EH (cell line): Measurements from ENCODE around the gene GPR15LG.

Experiments used
- DNase-seq: peaks from one replicate; pipeline ENCODE4 v3.0.0-alpha.2; 2015; ENCODE audit warnings: low read depth

The GPR15LG gene

DNA sequence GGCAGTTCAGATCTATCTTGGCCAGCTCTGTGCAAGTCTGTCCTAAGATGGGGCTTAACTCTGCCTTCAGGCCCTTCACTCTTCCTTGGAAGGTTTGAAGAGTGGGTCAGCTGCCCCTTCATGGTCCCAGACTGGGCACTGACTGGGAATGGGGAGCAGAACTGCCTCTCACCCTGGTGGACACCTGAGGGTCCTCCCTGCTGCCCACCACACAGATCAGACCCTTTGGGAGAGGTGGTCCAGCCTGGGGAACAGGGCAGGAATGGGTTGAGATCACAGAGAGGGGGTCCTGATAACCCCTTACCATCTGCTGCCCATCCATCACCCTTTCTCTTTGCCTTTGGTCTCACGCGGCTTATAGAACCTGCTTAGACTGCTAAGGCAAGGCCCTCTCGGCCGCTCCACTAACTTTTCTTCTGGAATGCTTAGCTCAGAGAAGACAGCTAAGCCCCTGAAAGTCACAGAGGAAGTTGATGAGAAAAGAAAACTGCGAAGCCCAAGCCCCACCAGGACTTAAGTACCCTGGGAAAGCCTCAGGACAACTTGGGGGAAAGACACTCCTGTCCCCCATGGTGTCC, 20.3 kb downstream of the GPR15LG start:
- no peak for DNase-seq

DNA sequence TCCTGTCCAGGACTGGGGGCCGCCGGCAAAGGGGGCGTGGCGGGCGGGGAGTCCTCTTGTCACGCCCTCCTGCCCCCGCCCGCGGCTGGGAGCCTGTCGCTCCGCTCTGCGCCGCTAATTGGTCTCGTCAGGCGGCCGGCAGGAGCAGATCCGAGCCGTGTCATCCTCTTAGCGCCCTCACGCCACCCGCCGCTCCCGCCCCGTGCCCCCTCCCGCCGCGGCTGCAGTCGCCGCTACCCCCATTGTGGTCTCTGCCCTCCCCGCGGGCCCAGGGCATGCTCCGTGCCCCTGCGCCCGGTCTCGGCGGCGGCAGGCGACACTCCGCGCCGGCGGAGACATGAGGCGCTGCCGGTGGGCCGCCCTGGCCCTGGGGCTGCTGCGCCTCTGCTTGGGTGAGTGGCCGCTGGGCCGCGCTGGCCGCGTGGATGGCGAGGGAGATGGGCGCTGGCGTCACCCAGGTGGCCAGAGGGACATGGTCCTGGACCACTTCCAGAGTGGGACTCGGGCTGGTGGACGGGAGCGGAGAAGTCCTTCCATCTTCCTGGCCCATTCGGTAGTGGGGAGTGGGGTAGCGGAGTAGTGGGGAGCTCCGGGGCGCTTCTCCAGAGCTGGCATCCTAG, 20.9 kb downstream of the GPR15LG start, which contains the start of gene CDHR1:
Gene CDHR1 (plus strand): TSS at position 114 of the 620 bp plus-strand sequence. CDS start 224 bp downstream, at position 338.
- peak; percentile 29 for DNase-seq

DNA sequence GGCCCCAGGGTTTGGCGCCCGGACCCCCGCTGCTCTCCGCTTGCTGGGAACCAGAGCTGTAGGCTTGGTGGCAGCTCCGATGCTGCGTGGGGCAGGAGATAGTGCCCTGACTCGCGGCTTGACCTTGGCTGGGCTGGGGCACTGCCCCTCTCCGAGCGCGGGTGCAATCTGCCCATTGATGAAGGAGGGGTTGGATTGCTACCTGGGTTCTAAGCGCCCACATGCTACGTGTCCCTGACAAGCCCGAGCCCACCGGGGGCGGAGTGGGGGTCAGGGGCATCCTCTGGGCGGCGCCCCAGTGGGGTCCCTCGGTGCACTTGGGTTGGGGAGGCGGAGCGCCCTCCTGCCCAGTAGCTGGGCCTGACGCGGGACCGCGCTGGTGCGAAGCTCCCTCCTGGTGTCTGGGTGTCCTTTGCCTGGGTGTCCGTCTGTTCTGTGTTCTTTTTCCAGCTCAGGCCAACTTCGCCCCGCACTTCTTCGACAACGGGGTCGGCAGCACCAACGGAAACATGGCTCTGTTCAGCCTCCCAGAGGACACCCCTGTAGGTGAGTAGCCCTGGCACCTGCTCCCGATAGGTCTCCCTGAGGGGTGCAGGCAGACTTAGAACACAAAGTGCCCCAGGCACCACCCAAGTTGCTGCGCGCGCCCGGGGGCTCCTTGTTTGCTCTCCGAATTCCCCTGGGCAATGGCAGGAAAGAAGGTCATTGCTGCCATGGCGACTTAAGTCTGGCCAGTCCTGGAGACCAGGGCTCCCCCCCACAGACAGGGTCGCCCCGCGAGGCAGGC, 21.6 kb downstream of the GPR15LG start:
- DNase-seq, result no peak

DNA sequence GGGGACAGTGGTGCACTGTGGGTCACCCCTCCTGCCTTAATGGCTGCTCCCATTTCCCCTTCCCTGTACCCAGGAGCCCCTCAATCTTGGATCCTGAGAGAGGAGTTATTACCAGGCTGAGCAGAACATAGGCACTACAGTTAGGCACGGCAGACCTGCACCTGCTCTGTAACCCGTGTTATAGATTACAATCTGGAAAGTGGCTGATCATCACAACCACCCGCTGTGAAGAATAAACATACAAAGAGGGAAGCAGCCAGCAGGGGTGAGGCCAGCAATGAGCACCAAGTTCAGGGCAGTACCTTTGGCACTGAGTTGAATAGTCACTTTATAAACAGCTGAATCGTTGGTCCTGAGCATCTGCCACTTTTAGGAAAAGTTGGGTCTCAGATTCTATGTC, 22.5 kb downstream of the GPR15LG start:
- no peak for DNase-seq

DNA sequence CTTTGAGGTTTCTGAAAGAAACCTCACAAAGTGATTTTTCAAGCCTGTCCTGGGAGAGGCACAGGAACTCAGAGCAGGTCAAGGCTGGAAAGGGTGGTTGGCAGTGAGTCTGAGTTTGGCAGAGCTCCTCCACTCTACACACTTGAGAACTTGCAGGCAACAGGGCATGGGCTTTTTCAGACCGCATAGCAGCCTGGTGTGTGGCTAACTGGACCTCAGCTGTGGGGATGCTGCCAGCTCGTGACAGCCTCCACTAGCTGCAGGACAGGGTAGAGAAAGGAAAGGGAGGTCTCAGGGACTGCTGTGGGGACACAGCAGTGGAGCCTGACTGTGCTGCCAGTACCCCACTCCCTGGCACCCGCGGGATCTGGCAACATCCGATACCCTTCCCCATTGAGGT, 23.3 kb downstream of the GPR15LG start:
- DNase-seq, result no peak

DNA sequence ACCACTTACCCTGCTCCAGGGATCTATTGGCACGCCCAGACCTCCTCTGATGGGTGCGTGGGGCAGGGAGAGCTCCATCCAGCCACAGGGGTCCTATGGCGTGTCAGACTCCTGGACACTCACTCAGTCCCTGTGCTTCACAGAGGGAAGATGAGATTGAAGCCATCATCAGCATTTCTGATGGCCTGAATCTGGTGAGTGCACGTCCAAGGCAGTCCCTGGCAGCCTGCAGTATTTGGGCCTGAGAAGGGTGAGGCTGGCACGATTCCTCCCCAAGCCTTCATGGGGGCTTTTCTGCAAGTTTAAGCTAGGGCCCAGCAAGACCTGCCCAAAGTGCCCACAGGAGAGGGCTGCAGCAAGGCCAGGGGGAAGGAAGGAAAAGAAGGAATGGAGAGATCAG, 24.0 kb downstream of the GPR15LG start:
- no peak for DNase-seq

DNA sequence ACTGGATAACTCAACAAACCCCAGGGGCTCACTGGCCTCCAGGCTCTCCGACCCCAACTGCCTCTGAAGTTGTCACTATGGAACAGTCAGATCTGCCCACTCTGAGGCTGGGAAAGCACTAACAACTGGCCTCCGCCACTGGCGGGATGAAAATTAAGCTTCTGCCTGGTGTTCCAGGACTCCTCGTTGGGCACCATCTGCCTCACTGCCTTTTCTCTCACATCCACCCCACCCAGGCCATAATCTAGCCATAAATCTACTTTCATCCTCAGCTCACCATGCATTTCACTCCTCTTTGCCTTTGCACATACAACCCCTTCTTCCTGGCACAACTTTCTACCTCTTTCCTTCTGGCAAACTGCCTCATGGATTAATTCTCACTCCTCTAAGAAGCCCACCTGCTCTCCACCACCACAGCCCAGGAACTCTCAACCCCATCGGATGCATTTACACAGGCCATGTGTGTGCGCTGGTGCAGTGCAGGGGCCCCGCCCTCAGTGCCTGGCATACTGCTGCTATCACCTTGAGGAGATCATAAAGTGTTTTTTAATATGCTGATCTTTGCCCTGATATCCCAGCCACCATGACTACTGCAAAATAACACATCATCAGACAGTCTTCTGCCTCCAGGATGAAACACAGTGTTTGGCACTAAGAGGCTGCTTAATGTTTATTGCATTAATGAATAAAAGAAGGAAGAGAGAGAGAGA, 24.8 kb downstream of the GPR15LG start:
- no peak for DNase-seq

DNA sequence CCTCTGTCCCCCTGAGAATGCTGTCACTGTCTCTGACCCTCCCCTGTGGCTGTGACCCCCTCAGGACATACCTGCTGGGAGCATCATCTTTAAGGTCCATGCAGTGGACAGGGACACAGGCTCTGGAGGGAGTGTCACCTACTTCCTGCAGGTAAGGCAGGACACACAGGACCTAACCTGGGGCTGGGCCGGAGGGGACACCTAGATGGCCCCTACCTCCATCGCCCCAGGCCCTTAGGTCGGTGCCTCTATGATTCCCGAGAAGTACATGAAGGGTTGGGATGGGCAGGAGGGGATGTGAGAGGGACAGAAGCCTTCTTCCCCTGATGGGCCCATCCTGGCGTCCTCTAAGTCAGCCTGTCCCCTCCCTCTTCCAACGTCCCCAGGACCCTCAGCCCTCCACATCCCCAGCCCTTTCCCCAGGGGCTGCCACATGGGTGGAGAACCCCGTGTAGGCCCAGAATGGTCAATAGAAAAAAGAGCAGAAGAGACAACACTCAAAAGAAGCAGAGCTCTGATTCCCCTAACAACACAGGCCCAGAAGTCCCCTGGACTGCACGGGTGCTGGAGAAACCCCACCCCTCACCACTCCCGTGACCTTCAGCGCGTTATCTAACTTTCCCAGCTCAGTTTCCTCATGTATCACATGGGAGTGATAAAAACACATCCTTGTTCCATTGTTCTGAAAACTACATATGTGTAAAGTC, 27.1 kb downstream of the GPR15LG start:
- DNase-seq, result no peak

DNA sequence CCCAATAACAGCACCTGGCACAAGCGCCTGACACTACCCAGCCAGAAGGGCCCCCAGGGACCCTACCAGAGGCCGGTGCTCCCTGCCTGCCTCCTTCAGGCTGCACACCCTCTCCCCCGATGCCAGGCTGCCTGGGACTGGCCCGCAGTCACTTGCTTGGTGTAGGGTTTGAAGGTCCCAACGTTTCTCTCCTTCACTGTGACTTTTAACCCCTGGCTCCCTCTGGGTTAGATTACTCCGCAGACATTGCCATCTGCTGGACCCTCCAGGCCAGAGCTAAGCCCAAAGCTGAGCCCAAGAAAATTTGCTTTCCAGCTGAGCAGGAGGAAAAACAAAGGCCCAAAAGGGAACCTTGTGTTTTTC, 27.6 kb downstream of the GPR15LG start:
- DNase-seq, result no peak

DNA sequence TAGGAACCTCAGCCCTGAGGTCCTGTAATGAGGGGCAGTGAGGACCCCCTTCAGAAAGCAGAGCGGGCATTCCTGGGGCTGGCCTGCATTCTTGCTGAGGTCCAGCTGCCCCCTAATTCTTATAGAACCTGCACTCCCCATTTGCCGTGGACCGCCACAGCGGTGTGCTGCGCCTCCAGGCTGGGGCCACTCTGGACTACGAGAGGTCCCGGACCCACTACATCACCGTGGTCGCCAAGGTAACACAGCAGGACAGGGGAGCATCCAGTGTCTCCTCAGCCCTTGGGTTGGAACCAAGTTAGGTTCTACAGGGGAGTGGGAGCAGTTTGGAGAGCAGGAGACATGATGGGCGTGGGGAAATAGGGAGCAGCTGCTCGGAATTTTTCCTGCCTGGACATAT, 28.1 kb downstream of the GPR15LG start:
- DNase-seq, result no peak

DNA sequence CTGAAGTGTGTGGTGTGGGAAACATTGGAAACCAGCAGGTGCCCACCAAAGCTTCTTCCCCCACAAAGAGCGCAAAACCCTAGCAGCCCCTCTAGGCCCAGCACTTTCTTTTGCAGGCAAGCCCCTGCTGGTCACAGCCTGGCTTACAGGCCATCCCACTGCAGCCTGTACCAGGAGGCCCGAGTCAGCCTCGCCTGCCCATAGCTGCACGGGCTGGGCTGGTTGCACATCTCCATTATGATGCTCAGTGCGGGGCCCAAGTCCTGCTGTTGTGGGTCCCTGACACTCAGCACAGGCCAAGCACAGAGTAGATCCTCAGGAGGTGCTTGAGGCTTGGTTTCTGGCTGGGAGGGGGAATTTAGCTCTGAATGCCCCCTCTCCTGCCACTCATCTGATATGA, 28.7 kb downstream of the GPR15LG start:
- DNase-seq, result no peak

DNA sequence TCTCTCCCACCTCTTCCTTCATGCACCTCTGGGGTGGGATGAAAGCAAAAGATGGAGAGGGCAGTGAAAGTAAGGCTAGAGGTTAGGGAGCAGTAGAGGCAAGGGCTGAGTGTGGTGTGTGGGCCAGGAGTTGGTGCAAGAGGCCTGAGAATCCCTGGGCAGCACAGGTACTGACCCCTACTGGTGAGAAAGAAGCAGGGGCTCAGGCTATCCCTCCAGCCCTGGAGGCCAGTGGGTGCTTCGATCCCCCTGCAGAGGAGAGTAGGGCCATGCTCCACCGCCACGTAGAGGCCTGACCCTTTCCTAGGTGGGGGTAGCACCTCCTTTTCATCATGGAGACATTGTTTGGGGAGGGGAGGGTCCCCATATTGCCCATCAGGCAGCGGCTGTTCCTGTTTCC, 30.5 kb downstream of the GPR15LG start:
- no peak for DNase-seq

DNA sequence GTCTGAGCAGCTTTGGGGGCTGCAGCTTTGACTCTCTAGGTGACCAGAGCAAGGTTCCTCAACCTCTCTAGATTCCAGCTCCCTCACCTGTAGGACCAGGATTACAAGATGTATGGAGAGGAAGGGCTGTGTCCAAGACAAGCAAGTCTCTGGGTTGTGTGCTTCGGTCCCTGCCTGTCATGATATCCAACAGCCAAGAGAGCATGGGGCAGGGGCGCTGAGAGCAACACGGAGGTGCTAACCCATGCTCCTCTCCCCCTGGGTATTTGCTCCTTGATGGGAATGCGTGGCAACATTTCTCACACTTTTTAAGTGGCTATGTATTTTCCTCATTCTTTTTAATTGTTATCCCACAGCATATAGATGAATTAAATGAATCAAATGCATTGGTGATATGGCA, 31.0 kb downstream of the GPR15LG start:
- no peak for DNase-seq

DNA sequence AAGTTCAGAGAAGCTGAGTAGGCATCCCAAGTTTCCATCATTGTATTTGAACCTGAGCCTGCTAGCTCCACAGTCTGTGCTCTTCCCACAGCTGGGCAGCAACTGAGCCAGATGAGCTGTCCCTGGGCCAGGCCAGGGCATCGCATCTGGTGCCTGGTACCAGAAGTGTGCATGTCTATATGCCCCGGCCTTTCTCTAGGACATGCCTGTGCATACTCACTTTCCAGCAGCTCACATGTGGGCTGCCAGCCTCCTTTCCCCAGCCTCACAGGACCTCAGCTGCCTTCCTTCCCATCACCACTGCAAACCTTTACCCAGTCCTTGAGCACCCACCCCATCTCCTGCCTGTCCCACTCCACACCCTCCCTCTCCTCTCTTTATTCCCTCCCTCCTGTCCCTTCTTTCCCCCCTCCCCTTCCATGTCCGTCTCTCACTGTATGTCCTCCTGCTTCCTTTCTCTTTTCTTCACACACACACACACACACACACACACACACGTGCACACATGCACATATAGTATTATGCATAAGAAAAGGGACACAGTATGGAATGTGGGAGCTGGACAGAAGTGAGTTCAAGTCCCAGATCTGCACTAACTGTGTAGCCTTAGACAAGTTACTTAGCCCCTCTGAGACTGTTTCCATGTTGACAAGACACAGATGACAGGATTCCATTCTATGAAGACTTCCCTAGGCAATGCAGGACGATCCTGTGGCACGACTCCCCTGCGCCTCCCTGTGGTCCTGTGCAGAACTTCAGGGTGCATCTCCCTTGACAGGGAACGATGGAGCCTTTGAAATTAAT, 31.6 kb downstream of the GPR15LG start:
- DNase-seq, result peak; percentile 47

DNA sequence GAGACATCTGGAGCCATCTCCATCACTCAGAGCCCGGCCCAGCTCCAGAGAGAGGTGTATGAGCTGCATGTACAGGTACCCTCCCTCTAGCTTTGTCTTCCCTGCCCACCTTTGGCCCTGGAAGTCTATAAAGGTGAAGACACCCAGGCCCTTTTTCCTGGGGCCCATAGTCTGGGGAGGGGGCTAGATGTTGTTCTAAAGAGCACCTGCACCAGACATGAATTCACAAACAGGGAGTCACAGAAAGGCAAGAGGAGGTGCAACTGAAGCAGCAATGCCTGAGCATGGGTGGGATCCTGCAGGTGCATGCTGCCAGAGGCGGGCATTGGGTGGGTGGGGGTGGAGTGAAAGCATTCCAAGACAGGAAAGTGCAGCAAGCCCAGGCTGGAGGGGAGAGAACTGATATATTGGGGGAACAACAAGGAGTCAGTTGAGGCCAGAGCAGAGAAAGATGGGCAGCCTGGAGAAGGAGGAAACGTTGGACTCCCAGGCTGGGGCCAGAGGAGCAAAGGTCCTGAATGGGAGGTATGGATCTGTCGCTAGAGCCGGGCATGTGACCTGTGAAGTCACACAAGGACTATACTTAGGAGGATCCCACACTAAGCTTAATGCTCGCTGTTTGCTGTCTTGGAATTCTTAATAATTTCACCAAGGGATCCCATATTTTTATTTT, 32.4 kb downstream of the GPR15LG start:
- DNase-seq, result no peak

DNA sequence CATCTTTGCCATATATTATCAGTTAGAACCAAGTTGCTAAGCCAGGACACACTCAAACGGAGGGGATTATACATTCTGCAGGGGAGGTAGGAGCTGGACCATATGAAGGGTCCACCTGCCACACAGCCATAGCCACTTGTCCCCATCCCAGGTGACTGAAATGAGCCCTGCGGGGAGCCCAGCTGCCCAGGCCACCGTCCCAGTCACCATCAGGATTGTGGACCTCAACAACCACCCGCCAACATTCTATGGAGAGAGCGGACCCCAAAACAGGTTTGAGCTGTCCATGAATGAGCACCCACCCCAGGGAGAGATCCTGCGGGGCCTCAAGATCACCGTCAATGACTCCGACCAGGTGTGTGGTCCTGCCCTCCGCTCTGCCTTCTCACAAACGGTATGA, 34.4 kb downstream of the GPR15LG start:
- no peak for DNase-seq

DNA sequence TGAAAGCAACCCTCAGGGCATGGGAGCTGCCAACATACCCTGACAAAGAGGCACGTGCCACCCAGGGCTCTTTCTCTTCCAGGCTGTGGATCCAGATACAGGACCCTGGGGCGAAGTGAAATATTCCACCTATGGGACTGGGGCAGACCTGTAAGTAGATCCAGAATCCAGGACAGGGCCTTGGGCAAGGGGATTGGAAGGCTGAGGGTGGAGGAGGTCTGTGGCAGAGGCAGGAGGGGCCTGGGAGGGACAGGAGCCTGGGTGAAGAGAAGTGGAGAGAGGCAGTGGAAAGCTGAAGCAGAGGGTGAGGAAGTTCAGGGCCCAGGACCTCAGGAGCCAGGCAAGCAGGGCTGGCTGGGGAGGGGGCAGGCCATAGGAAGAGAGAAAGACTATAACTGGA, 38.0 kb downstream of the GPR15LG start:
- no peak for DNase-seq

DNA sequence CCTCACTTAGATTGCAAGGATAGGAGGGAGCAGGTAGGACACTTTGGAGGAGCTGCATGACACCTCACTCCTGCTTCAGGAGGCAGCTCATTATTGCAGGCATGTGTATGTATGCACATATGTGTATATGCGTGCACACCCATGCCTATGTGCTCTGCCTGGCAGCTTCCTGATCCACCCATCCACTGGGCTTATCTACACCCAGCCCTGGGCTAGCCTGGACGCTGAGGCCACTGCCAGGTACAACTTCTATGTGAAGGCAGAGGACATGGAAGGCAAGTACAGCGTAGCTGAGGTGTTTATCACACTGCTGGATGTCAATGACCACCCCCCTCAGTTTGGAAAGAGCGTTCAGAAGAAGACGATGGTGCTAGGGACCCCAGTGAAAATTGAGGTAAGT, 38.4 kb downstream of the GPR15LG start:
- no peak for DNase-seq

DNA sequence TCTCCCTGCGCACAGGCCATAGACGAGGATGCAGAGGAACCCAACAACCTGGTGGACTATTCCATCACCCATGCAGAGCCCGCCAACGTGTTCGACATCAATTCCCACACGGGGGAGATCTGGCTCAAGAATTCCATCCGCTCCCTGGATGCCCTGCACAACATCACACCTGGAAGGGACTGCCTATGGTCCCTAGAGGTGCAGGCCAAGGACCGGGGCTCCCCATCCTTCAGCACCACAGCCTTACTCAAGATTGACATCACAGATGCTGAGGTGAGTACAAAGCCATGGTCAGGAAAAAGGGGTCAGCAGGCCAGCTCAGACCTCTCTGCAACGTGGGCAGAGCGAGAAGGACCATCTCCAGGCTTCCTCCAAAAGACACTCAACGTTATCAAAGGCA, 39.5 kb downstream of the GPR15LG start:
- DNase-seq, result no peak

DNA sequence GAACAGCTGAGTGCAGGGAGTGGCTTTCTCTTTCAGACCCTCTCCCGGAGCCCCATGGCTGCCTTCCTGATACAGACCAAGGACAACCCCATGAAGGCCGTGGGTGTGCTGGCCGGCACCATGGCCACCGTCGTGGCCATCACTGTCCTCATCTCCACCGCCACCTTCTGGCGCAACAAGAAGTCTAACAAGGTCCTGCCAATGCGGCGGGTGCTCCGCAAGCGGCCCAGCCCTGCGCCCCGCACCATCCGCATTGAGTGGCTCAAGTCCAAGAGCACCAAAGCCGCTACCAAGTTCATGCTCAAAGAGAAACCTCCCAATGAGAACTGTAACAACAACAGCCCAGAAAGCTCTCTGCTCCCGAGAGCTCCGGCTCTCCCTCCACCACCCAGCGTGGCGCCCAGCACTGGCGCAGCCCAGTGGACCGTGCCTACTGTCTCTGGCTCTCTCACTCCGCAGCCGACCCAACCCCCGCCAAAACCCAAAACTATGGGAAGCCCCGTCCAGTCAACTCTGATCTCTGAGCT, 40.5 kb downstream of the GPR15LG start:
- no peak for DNase-seq
